T-helper 9 cell (primary cell): ENCODE results near the gene SOCS3.
A peak's percentile ranks its signal among the peaks of the same experiment; 100 is the strongest.

Experiments
- DNase-seq: peaks from one replicate; pipeline ENCODE4 v3.0.0-alpha.2; 2020

SOCS3 gene

DNA sequence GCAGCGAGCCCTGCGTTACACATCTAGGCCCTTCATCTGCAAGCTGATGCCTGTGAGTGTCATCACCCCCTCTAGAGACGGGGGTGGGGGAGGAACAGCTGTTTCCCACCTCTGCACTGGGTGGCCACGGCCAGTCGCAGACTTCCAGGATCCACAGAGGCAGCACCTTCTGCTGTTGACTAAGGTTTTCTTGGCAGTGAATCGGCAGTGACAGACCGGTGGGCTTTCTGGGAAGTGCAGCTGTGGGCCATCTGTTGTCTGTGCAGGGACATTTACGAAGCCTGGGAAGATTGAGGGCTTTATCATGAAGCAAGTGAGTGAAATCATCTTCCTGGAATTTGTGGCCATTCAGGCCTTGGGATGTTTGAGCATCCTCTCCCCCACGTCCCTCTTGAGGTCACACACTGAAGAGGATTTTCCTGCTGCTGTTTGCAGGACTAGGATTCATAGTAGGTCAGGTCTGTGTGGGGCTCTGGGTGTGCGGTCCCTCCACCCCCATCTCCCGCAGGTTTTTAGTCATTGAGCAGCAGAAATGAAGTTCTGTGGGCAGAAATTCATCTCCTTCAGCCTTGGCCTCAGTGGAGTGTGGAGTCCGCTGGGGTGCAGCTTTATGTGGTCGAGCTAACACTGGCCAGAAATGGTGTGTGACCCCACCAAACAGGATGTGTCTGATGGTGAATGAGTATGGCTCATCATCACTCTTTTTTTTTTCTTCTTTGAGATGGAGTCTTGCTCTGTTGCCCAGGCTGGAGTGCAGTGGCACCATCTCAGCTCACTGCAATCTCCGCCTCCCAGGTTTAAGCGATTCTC is 30.6 kb upstream of the SOCS3 start:
- no peak for DNase-seq

DNA sequence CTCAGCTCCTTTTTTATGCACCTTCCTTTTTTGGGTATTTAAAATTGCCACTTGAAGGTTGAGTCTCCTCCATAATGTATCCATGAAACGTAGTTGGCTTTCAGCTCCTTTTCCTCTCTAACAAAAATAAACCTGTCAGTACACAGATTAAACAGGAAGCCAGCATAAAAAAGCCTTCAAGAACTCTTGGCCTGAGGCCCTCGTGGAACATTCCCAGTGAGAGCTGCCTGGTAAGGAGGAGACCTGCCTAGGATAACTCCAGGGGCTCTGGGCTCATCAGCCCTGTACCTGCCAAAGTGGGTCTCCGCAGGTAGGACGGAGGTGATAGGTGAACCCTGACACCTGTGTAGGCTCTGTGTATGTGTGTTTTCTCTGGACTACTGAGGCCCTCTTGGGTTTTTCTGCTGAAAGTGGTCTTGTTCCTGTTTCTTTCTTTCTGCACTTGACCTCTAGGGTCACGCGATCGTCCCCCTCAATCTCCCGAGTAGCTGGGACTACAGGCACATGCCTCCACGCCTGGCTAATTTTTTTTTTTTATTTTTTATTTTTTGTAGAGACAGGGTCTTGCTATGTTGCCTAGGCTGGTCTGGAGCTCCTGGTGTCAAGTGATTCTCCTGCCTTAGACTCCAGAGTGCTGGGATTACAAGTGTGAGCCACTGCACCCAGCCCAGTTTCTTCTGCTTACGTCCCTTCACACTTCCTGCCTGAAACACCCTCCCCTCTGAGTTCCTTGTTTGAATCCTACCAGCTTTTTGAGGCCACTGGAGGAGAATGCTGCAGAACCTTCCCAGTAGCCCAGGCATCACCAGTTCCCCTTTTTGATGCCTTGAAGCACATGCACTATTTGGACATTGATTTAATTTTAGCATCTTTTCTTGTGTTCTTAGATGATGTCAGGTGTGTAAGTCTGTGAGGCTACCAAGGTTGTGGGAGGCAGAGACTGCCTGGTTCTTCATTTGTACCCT is 28.4 kb upstream of the SOCS3 start:
- DNase-seq = no peak

DNA sequence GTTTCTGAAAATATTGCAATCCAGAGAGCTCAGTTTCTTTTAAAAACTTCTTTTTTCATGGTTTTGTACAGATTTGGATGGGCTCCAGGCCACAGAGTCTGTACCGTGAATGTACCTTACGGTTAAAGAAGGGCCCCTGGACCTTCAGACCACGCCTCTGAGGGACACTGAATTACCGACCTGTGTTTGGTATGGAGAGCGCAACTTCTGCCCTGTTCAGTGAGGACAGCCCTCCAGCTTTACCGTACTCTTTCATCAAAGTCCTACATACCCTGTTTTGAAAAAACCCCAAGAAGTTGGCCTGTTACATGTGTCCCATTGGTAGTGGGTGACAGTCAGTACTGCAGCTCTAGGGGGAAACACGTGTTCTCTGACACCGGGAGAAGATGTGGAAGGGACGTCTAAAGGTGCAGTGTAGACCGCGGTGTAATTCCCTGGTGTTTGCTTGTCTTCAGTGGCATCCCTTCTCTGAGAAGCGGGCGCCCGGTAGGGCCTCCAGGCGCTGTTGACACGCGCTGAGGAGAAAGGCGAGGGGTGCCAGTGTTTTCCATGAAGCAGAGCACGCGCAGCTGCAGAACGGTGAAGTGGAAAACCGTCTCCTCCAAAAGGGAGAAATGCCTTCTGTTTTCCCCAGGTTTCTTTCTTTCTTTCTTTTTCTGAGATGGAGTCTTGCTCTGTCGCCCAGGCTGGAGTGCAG is 24.8 kb upstream of the SOCS3 start:
- DNase-seq = no peak

DNA sequence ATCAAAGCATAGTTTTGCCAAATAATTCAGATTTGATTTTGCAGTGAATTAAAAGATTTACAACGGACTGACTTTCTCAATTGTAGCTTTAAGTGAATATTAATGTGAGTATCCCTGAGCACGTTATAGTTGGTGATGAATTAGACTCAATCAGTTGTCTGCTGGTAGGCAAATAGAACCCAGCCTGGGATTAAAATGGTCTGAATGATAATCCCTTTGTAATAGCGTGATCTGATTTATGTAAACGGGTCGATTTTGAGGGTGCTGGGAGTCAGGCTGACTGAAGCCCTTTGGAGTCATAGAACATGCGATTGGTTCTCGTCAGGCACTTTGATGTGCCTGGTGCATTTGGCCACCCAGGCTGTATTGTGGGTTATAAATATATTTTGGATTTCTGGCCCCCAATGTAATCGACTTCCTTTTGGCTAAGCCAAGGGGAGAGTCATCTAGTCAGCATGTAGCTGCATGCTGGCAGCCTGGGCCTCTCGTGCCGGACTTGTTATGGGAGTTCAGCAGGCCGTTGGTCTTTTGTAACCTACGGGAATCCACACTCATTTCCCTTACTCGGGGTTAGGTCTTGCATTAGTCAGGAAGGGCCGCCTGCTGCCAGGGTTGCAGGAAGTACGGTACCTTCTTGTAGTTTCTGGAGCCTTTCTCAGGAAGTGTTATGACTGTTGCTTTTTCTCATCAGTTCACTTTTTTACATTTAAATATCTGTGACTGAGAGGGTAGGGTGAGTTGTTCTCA is 24.0 kb upstream of the SOCS3 start:
- no peak for DNase-seq

DNA sequence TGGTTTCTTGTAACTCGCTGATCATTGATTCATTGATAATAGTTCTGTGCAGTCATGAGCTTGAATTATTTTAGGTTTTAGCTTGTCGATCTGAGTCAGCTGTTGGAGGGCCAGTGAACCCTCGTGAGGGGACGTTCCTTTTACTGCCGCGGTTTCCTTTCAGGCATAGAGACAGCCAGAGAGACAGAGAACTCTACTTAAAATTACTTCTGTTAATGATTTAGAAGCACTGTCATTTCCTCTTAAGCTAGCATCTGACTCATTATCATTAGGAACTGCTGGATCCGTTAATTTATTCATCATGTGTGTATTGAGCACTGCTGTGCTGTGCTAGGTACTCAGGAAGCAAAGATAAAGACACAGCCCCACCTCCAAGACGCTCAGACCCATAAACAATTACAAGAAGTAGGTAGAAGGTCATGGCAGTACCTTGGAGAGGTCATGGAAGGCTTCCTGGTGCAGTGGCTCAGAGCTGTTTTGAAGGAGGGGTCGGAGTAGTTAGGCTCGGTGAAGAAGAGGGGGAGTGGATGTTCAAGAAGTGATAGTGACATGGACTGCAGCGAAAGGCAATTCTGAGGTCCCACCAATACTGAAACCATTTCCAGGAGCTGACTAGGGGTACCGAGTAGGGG is 21.8 kb upstream of the SOCS3 start:
- DNase-seq = peak; percentile 26

DNA sequence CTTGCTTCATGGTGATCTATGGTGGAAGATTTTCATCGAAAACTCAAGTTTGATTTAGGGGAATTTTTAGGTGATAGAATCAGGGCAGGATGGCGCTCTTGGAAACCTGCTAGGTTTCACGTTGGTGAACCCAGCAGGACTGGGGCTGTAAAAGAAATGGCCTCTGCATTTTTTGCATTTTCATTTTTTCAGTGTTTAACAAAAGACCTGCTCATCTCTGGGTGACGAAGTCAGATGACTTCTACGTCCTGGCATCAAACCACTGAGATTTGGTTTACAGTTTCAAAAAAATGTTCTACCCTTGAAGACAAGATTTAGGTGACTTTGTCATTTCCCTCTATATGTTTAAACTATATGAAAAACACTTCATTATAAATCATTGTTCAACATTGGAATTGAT is 20.5 kb upstream of the SOCS3 start:
- no peak for DNase-seq

DNA sequence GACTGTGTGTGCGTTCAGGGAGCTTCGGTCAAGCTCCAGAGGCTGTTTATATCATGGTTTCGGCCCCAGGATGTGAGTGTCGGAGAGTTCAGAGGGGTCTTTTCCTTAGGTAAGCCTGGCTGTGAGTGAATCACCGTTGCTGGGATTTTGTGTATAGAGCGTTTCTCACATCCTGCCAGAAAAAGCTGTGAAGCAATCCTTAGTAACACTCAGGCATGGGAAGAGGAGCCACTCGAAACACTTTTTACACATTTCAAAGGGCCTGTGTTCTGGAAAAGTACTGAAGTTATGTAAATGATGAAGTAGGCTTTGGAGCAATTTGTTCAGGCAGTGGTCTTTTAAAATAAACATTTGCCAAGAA is 19.2 kb upstream of the SOCS3 start:
- no peak for DNase-seq

DNA sequence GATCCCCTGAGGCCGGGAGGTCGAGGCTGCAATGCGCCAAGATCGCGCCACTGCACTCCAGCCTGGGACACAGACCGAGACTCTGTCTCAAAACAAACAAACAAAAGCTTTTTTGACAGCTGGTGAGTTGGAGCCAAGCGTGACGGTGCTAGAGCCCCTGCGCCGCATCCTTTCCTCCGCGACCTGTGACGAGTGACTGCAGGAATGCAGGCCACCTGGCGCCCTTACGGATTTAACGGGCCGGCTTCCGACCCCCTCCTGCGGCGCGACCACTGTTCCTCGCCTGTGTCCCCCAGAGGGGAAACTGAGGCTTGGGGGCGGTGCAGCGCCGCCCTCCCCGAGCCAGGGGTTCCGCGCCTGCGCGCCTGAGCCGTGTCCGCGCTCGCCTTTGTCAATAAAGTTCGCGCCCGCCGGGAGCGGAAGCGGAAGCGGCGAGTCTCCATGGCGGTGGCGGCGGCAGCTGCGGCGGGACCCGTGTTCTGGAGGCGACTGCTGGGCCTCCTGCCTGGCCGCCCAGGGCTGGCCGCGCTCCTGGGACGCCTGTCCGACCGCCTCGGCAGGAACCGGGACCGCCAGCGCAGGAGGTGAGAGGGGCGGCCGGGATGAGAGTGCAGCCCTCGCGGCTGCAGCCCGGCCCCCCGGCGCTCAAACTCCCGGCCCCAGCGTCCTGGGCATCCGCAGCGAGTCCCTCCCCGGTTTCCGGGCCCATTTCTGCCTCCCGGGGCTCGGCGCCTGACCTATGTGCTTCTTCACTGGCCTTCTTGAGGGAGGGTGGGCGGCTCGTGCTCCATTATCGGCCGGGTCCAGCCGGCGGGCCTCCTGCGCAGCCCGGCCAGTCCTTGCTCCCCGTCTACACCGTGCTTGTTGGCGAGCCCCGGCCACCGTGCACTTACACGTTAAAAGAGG is 18.6 kb upstream of the SOCS3 start, which contains the start of gene PGS1:
Gene PGS1 (plus strand): TSS at position 425 of the 906 bp plus-strand sequence. CDS start 17 bp downstream, at position 442.
- DNase-seq = peak; percentile 72

DNA sequence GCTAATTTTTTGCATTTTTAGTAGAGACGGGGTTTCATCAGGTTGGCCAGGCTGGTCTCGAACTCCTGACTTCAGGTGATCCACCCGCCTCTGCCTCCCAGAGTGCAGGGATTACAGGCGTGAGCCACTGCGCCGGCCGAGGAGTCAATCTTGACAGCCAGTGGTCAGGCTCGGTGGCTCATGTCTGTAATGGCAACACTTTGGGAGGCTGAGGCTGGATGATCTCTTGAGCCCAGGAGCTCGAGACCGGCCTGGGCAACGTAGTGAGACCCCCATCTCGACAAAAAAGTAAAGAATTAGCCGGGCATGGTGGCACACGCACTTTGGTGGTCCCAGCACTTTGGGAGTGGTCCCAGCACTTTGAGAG is 18.0 kb upstream of the SOCS3 start:
- no peak for DNase-seq

DNA sequence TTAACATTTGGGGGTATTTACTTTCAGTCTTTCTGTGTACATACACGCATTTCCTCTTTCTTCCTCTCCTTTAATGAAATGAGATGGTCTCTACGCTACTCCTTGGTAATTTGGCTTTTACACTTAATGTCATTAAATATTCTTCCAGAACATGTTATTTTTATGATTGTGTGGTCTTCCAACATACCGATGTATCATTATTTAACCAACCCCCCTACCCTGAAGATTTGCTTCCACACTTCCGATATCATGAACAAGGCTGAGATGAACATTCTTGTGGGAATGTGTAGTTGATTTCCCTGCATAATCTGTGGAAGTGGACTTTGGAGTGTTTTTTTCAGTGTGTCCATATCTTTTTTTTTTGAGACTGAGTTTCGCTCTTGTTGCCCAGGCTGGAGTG is 16.3 kb upstream of the SOCS3 start:
- no peak for DNase-seq

DNA sequence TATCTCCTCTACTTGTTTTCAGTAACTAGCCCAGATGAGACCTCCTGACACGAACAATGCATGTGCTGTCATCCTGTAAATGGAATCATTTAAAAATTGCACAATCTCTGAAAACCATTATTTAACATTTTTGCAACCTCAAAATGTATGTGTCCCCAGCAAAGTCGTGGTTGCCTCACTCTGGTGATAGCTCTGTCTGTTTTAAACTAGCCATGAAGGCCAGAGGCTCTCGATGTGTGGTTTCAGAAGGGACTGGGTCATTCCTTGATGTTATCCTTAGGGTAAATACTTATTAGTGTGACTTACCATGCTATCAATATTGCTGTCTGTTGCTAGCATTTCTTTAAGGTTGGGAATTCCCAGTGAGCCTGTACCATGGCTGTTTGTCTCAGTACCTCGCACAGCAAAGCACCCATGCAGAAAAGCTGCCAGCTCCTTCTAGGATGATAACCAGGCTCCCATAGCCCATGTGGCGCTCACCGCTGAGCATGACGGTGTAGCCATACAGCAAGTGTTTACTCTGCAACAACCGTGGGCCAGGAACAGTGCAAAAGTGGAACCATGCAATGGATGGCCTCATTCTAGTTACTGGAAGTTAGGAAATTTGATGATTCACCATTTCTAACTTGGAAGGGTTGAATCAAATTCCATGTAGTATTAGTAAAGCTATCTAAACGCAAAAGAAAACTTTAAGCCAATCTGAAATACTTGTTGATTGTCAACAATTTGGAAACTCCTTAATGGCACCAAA is 15.7 kb upstream of the SOCS3 start:
- no peak for DNase-seq

DNA sequence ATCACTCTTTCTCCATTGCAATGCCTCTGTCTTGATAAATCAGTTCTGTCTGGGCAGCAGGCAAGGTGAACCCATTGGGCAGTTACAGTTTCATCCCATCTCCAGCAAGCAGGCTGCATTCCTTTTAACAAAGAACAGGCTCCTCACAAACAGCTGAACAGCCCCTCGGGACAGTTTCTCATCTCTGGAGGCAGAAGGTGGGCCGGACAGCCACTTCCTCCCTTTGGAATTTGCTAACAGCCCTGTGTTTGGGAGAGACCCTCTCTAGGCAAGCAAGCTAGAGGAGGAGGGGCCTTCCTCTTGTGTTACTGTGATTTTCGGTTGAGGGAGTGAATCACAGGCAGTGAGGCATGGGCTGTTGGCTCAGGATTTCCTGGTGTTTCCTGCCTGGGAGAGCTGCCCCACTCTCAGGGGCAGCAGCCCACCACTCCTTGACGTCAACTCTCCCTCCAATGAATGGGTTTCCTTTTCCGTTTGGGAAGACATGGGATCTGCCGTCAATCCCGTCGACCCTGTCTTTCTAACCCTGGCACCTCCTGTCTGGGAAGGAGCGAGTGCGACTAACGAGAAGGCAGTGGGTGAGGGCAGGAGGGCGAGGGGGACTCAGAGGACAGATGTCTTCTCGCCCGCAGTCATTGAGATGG is 14.9 kb upstream of the SOCS3 start:
- no peak for DNase-seq

DNA sequence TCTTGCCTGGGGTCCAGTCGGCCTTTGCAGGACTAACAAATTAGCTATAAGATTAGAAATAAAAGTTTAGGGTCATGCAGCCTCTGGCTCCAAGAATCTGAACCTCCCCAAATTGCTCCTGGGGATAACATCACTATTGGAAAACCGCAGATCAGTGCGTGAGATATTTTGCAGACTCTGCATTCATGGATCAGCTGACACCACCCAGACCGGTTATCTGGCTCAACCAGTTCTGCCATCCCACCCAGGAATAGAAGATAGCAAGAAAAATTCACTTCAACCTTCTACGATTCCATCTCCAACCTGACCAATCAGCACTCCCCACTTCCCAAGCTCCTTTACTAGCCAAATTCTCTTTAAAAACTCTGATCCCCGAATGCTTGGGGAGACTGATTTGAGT is 14.3 kb upstream of the SOCS3 start:
- DNase-seq = no peak

DNA sequence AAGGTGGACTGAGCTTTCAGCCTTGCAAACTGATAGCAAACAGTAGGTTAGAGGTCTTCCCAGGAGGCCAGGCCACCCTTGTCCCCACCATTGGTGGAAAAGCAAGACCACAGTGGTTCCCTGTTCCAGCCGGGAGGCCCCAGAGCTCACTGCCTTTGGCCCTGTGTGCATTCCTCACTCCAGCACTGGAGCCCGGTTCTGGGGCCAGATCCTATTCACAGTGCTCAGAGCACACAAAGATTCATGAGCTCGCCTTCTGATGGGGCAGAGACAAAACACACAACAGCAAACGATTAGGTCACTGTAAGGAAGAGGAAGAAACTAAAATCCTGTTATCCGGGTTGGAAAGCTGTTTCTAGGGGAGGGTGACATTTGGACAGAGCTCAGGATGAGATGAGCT is 13.0 kb upstream of the SOCS3 start:
- DNase-seq = no peak

DNA sequence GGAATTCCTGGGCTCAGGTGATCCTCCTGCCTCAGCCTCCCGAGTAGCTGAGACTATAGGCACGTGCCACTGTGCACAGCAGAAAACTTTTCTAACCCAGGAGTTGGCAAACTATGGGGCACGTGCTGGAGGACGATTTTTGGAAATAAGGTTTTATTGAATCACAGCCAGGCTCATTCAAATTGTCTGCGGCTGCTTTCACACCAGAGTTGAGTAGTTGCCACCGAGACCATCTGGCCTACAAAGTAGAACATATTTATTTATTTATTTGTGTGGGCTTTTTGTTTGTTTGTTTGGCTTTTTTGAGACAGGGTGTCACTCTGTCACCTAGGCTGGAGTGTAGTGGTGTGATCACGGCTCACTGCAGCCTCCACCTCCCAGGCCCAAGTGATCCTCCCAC is 11.2 kb upstream of the SOCS3 start:
- no peak for DNase-seq

DNA sequence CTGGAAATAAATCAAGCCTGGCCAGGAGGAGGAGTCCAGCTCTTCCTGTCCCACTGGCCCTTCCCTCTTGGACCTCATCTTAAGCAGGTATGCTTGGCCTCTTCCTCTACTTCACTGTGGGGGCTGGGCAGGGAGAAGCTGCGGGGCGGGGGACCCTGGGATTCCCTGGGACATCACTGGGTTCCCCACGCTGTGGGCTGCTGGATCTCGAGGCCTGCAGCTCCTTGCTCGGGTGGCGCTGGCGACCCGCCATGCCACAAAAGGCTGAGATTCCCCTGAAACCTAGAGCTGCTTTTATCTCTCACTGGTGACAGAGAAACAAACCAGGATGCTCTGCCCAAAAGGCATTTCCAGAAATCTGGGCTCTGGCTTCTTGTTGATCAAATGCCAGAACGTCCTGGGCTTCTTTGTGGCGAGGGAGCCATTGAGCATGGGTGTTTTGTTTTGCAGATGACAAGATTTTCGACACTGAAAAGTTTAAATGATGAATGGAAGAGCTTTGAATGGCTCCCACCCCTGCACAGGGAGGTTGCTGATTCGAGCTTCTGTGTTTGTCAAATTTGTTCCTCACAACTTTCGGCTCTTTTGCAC is 10.0 kb upstream of the SOCS3 start:
- no peak for DNase-seq

DNA sequence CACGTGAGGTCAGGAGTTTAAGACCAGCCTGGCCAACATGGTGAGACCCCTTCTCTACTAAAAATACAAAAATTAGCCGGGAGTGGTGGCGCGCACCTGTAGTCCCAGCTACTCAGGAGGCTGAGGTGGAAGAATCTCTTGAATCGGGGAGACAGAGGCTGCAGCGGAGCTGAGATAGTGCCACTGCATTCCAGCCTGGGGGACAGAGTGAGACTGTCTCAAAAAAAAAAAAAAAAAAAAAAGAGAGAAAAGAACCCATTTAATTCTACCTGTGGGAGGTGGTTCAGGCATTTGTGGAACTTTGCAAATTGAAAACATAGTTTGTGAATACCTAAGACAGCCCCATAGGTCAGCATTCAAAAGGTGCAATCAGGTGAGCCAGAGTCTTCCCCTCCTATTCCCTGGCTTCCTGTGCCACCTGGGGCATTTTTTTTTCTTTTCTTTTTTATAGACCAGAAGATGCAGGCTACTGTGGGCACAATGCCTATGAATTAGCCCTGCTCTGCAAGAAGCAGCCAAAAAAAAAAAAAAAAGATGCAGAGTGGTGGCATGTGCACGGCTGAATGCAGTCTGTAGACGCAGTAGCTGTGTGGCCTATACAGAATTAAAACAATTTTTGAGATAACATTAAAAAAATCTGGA is 9.1 kb upstream of the SOCS3 start:
- DNase-seq = no peak

DNA sequence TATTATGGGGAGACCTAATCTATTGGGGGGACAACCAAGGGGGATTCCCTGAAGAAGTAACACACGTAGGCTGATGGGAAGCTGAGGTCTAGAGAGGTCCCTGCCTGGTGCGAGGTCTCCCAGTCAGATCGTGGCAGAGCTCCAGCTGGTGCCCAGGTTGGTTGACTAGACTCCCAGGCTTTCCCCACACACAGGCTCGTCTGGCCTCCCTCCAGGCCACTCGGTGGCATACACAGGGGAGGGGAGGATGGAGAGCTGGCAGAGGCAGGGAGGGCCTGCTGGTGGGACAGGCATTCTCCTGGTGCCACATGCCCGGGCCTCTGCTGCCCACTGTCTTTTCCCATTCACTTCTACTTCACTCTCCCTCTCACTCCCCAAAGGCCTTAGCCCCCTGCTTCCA is 8.5 kb upstream of the SOCS3 start:
- DNase-seq = no peak

DNA sequence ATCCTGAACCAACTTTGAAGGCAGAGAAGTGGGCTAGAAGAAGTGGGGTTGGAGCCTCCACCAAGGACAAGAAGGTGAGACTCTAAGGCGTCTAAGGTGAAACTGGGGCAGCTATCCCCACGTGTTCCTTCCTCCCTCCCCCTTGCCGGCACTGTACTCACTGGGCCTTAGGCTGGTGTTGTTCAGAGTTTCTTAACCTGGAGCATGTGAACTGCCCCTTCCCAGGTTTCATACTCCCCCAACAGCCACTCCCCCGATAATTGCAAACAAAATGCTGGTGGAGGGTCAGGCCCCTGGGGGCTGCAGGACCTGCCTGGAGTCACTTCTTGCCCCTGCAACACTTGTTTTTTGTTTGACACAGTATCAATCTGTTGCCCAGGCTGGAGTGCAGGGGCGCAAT is 7.3 kb upstream of the SOCS3 start:
- no peak for DNase-seq
